Gastroesophageal sphincter (tissue), 4 donors: ENCODE data around the gene FBXW7. TPM values are rescaled to one million over a fixed set of nuclear protein-coding genes. Genes with fewer than 3 reads are reported as not detected.

Experiments used
- ATAC-seq: fragments of 150-250 bp; one replicate; pipeline ENCODE4 v1.9.1; 2016; ENCODE audit warnings: mild to moderate bottlenecking, moderate library complexity
- H3K27ac ChIP-seq, 4 donors: fragments of 200-600 bp; sonication (generic) in 3 of 4; 1 replicate in 3 of 4; 2 replicates in 1 of 4; pipeline ENCODE4 v1.5.1; 2016 to 2019
- H3K27me3 ChIP-seq: fragments of 200-600 bp; sonication (generic); one replicate; pipeline ENCODE4 v1.5.1; 2019
- H3K36me3 ChIP-seq, 2 donors: fragments of 200-600 bp; sonication (generic); one replicate each; pipeline ENCODE4 v1.5.1; 2019; ENCODE audit warnings: control low read depth in 1 of 2
- H3K4me1 ChIP-seq, 3 donors: fragments of 200-600 bp; sonication (generic); 1 replicate in 2 of 3; 2 replicates in 1 of 3; pipeline ENCODE4 v1.5.1; 2016 to 2019; ENCODE audit warnings: control low read depth in 2 of 3
- H3K4me3 ChIP-seq, 2 donors: fragments of 200-600 bp; sonication (generic); one replicate each; pipeline ENCODE4 v1.5.1; 2019; ENCODE audit warnings: mild to moderate bottlenecking in 1 of 2, moderate library complexity in 1 of 2
- H3K9me3 ChIP-seq, 3 donors: fragments of 200-600 bp; sonication (generic); one replicate each; pipeline ENCODE4 v1.5.1; 2017 to 2019; ENCODE audit warnings: control low read depth in 2 of 3
- EP300 ChIP-seq: sonication (generic); formaldehyde crosslinking; IDR thresholded peaks from one replicate; pipeline ENCODE4 v1.6.1; 2017; ENCODE audit warnings: antibody characterized with exemption, mild to moderate bottlenecking
- POLR2A ChIP-seq, 2 donors: fragments of 450-650 bp; IDR thresholded peaks; one replicate each; pipeline ENCODE4 v1.6.1; 2017; ENCODE audit warnings: antibody characterized with exemption in 2 of 2, mild to moderate bottlenecking in 2 of 2, moderate library complexity in 1 of 2
- POLR2AphosphoS5 ChIP-seq: sonication (generic); formaldehyde crosslinking; IDR thresholded peaks from one replicate; pipeline ENCODE4 v1.6.1; 2017; ENCODE audit warnings: antibody characterized with exemption
- WGBS, 2 donors: methylation state at CpG; one replicate each; pipeline ENCODE4 v1.1.5; 2018; ENCODE audit warnings: low coverage in 1 of 2; 5-methylcytosine and 5-hydroxymethylcytosine counted together
- total RNA-seq, 4 donors: library from RNA; depleted of rRNA; stranded (reverse); fragments of >200 nt; gene quantifications; one replicate each; pipeline ENCODE4 v1.1.0, GENCODE V29; 2016
- TF ChIP-seq, protein P1 (sequence below), 4 experiments: fragments of 200-600 bp in 2 of 4; fragments of 450-650 bp in 2 of 4; sonication (generic) in 1 of 4; IDR thresholded peaks; one replicate each; pipeline ENCODE4 v1.5.1; 2017 to 2019; ENCODE audit warnings: antibody characterized with exemption in 4 of 4, mild to moderate bottlenecking in 2 of 4, moderate library complexity in 2 of 4

Gene FBXW7
- total RNA-seq, 4 donors from 2014 or later = 55.1 to 120 (median 85.5) TPM

DNA sequence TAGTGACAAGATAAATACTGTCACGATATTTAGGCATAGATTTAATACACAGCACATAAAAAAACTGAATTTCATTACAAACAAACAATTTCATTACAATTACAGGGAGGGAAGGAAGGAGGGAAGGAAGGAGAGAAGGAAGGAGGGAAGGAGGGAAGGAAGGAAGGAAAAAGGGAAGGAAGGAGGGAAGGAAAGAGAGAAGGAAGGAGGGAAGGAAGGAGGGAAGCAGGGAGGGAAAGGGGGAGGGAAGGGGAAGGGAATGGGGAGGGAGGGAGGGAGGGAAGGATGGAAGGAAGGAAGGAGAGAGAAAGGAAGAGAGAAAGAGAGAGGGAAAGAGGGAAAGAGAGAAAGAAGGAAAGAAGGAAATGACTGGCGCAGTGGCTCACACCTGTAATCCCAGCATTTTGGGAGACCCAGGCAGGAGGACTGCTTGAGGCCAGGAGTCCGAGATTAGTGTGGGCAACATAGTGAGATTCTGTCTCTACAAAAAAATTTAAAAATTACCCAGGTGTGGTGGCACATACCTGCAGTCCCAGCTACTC is 64.6 kb downstream of the FBXW7 start:
- Histone ChIP-seq H3K4me3 (no peak overlapping the region), H3K4me1 (no peaks in the 10 kb centered on the region), H3K36me3 (no peaks in the 10 kb centered on the region), H3K9me3 (no peaks in the 10 kb centered on the region), H3K27me3 (no peaks in the 10 kb centered on the region), H3K27ac (no peak overlapping the region)
- ATAC-seq = no peak
- WGBS, 2 donors = 98 to 100% methylated on average over 3 of the region's 3 CpGs
- TF ChIP-seq EP300 (no peak), POLR2AphosphoS5 (no peak), POLR2A (IDR thresholded peaks at IDR 0.05) (no peak)
- TF ChIP-seq, protein P1, sequence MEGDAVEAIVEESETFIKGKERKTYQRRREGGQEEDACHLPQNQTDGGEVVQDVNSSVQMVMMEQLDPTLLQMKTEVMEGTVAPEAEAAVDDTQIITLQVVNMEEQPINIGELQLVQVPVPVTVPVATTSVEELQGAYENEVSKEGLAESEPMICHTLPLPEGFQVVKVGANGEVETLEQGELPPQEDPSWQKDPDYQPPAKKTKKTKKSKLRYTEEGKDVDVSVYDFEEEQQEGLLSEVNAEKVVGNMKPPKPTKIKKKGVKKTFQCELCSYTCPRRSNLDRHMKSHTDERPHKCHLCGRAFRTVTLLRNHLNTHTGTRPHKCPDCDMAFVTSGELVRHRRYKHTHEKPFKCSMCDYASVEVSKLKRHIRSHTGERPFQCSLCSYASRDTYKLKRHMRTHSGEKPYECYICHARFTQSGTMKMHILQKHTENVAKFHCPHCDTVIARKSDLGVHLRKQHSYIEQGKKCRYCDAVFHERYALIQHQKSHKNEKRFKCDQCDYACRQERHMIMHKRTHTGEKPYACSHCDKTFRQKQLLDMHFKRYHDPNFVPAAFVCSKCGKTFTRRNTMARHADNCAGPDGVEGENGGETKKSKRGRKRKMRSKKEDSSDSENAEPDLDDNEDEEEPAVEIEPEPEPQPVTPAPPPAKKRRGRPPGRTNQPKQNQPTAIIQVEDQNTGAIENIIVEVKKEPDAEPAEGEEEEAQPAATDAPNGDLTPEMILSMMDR (IDR thresholded peaks at IDR 0.05) = no peak

DNA sequence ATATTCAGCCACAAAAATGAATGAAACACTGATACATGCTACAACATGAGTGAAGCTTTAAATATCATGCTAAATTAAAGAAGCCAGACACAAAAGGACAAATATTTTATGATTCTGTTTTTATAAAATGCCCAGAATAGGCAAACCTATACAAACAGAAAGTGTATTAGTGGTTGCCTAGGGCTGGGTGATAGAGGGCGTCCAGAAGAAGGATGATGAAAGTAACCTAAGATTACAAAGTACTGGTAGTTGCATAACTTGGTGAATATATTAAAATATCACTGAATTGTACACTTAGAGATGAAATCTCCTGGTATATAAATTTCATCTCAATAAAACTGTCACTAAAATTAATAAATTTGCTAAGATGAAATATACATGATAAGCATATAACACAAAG is 67.5 kb downstream of the FBXW7 start:
- TF ChIP-seq, protein P1 (IDR thresholded peaks at IDR 0.05) = no peak
- TF ChIP-seq POLR2A (IDR thresholded peaks at IDR 0.05) (no peak), POLR2AphosphoS5 (no peak), EP300 (no peak)
- Histone ChIP-seq H3K9me3 (no peaks in the 10 kb centered on the region), H3K4me3 (no peak overlapping the region), H3K36me3 (no peaks in the 10 kb centered on the region), H3K27ac (no peak overlapping the region), H3K27me3 (no peaks in the 10 kb centered on the region), H3K4me1 (no peaks in the 10 kb centered on the region)
- WGBS, 2 donors = 83 to 100% methylated on average over 1 of the region's 1 CpG
- ATAC-seq = no peak

DNA sequence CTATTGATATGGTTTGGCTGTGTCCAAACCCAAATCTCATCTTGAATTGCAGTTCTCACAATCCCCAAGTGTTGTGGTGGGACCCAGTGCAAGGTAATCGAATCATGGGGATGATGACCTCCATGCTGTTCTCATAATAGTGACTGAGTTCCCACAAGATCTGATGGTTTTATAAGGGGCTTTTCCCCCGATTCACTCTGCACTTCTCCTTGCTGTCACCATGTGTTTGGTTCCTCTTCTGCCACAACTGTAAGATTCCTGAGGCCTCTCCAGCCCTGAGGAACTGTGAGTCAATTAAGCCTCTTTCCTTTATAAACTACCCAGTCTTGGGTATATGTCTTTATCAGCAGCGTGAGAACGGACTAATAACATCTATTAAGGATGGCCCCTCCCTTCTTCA is 68.8 kb downstream of the FBXW7 start:
- Histone ChIP-seq H3K27ac (no peak overlapping the region), H3K27me3 (no peaks in the 10 kb centered on the region), H3K36me3 (no peaks in the 10 kb centered on the region), H3K4me1 (no peaks in the 10 kb centered on the region), H3K9me3 (no peaks in the 10 kb centered on the region), H3K4me3 (no peak overlapping the region)
- ATAC-seq = no peak
- TF ChIP-seq POLR2AphosphoS5 = no peak
- 61 to 75% methylated on average over 4 of the region's 4 CpGs for WGBS, 2 donors

DNA sequence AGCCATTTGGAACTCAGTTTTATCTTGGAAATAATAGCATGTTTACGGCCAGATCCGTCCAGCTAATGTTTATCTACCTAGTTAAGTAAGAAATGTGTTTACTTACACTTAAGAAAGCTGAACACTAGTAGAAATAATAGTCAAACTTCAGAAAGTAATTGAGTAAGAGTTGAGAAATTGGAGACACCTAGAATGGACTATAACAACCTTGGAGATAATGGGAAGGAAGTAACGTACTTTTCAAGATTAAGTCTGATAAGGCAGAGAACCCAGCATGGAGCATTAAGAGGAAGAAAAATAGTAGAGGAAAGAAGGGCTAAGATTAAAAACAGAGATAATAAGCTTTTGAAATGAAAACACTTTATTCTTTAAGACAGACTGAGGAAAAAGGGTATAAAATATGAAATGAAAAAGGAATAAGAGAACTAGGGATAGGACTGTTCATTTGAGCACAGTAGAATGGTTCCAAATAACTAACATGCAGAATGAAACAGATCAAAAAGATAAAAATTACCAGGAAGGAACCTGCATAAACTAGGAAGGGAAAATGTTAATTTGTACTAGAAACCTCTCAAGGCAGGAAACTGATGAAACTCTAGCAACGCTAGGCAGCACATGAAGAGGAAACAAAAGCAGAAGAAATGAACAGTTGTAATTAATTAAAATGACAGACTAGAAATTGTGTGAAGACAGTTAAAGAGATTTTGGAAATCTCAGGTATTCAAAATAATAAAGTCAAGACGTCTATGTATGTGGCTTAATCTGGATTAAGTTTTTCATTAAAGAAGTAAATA is 71.7 kb downstream of the FBXW7 start:
- Histone ChIP-seq H3K9me3 (no peaks in the 10 kb centered on the region), H3K36me3 (no peaks in the 10 kb centered on the region), H3K4me3 (no peak overlapping the region), H3K27ac (no peak overlapping the region), H3K27me3 (no peaks in the 10 kb centered on the region), H3K4me1 (no peaks in the 10 kb centered on the region)
- no peak for ATAC-seq
- TF ChIP-seq EP300 (no peak), POLR2A (IDR thresholded peaks at IDR 0.05) (no peak), POLR2AphosphoS5 (no peak)
- TF ChIP-seq, protein P1 (IDR thresholded peaks at IDR 0.05) = no peak
- 64 to 71% methylated on average over 5 of the region's 5 CpGs for WGBS, 2 donors

DNA sequence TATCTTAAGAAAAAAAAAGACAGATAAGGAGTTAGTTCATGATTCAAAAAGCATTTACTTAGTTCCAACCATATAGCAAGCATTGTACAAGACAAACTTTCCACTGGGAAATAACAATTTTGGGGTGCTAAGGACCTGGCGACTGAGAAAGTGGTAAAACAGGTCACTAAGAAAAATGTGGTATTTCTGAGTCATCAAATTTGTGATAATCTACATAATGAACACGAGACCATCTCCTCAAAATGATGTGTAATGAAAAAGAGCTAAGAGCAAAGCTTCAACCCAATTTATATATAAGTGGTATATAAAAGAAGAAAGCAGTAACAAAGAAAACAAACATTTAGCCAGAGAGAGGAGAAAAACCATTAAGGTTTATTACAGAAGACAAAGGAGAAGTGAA is 72.3 kb downstream of the FBXW7 start:
- Histone ChIP-seq H3K27ac (no peak overlapping the region), H3K36me3 (no peaks in the 10 kb centered on the region), H3K9me3 (no peaks in the 10 kb centered on the region), H3K4me3 (no peak overlapping the region), H3K27me3 (no peaks in the 10 kb centered on the region), H3K4me1 (no peaks in the 10 kb centered on the region)
- TF ChIP-seq POLR2A (IDR thresholded peaks at IDR 0.05) (no peak), POLR2AphosphoS5 (no peak), EP300 (no peak)
- TF ChIP-seq, protein P1 (IDR thresholded peaks at IDR 0.05) = no peak
- WGBS, 2 donors = 95 to 100% methylated on average over 2 of the region's 2 CpGs
- no peak for ATAC-seq
